ELR (cell line): ENCODE measurements around the gene MED15.

Source experiments
- DNase-seq: peaks from one replicate; pipeline ENCODE4 v3.0.0-alpha.2; 2015; ENCODE audit warnings: low read depth

Gene MED15

GRCh38 chr22:20571531-20572007 is 64.2 kb downstream of the MED15 start:
- peak; percentile 59 for DNase-seq

GRCh38 chr22:20572132-20572802 is 64.9 kb downstream of the MED15 start:
- no peak for DNase-seq

- DNase-seq, result no peak
Measured at GRCh38 chr22:20573176-20573832, 65.9 kb downstream of the MED15 start.

GRCh38 chr22:20573833-20574615 is 66.6 kb downstream of the MED15 start:
- no peak for DNase-seq

- DNase-seq, result no peak
Measured at GRCh38 chr22:20574920-20575353, 67.5 kb downstream of the MED15 start.

GRCh38 chr22:20575724-20576444 is 68.5 kb downstream of the MED15 start:
- no peak for DNase-seq

- DNase-seq, result no peak
Measured at GRCh38 chr22:20576445-20576816, 69.0 kb downstream of the MED15 start.

GRCh38 chr22:20577045-20577444 is 69.6 kb downstream of the MED15 start:
- no peak for DNase-seq

GRCh38 chr22:20577549-20577975 is 70.2 kb downstream of the MED15 start:
- DNase-seq, result no peak

GRCh38 chr22:20578192-20578591 is 70.8 kb downstream of the MED15 start:
- DNase-seq, result no peak

- no peak for DNase-seq
Measured at GRCh38 chr22:20578707-20579106, 71.3 kb downstream of the MED15 start.

GRCh38 chr22:20579273-20580120 is 72.1 kb downstream of the MED15 start:
- DNase-seq, result no peak

- DNase-seq, result no peak
Measured at GRCh38 chr22:20580179-20580578, 72.8 kb downstream of the MED15 start.

GRCh38 chr22:20580611-20581502 is 73.4 kb downstream of the MED15 start:
- DNase-seq, result no peak

- DNase-seq, result no peak
Measured at GRCh38 chr22:20581503-20582170, 74.2 kb downstream of the MED15 start.

- DNase-seq, result no peak
Measured at GRCh38 chr22:20582171-20582511, 74.7 kb downstream of the MED15 start.

GRCh38 chr22:20582520-20583361 is 75.3 kb downstream of the MED15 start:
- no peak for DNase-seq

GRCh38 chr22:20583471-20583922 is 76.1 kb downstream of the MED15 start:
- DNase-seq, result peak; percentile 46
